NT2/D1 (cell line): ENCODE data around the gene ATOH7.

Experiments
- SUZ12 ChIP-seq: IDR thresholded peaks from 2 replicates; pipeline ENCODE4 v1.6.1; 2011; ENCODE audit not compliant: insufficient read length, insufficient read depth; ENCODE audit errors: extremely low read depth
- YY1 ChIP-seq: IDR thresholded peaks from 2 replicates; pipeline ENCODE4 v1.6.1; 2011; ENCODE audit not compliant: insufficient read length, insufficient read depth

- TF ChIP-seq SUZ12 (no peak), YY1 (no peak)
These were observed 7.2 kb upstream of the ATOH7 start for GRCh38 chr10:68239069-68239468.
